IMR-90 (cell line): ENCODE results near the gene MAGED1. TPM values are rescaled to one million over a fixed set of nuclear protein-coding genes. Genes with fewer than 3 reads are reported as not detected.

Experiments
- ATAC-seq: fragments of 200-7000 bp; cut with Tn5 transposase; 2 replicates; pipeline ENCODE4 v1.9.1; 2020; ENCODE audit warnings: low read depth, mild to moderate bottlenecking, moderate library complexity
- BruUV-seq: library from RNA; stranded (reverse); fragments of 400-500 nt; replicated peaks from 2 replicates; lab custom pipeline; 2021; lab: Mats Ljungman, UMichigan
- CTCF ChIA-PET: fragments of 300-600 bp; formaldehyde crosslinking; extraction: SDS; loops from one replicate; lab custom pipeline; 2021; ENCODE audit warnings: antibody characterized with exemption; lab: Yijun Ruan, JAX
- POLR2A ChIA-PET: fragments of 300-600 bp; sonication (Branson Sonifier 250); formaldehyde crosslinking; loops from one replicate; lab custom pipeline; 2022; ENCODE audit warnings: antibody characterized with exemption; ENCODE audit not compliant: unreplicated experiment; lab: Charles Lee
- DNase-seq: peaks from one replicate; pipeline ENCODE4 v3.0.0; 2013
- H2AFZ ChIP-seq: replicated peaks from 2 replicates; pipeline ENCODE3; 2013; ENCODE audit warnings: low read length, mild to moderate bottlenecking; ENCODE audit not compliant: poor library complexity
- H2AK5ac ChIP-seq: 2 replicates; pipeline ENCODE4 v1.6.1; 2013; ENCODE audit warnings: low read depth, low read length, inconsistent platforms
- H2AK9ac ChIP-seq: replicated peaks from 2 replicates; pipeline ENCODE3; 2013; ENCODE audit warnings: mild to moderate bottlenecking, low read depth, low read length, moderate library complexity; ENCODE audit not compliant: poor library complexity
- H2BK120ac ChIP-seq: 2 replicates; pipeline ENCODE4 v1.6.1; 2013; ENCODE audit warnings: low read depth, low read length, inconsistent platforms
- H2BK15ac ChIP-seq: 3 replicates; pipeline ENCODE4 v1.6.1; 2013; ENCODE audit warnings: low read depth, low read length, inconsistent platforms
- H2BK20ac ChIP-seq: 2 replicates; pipeline ENCODE4 v1.6.1; 2013; ENCODE audit warnings: low read depth, mild to moderate bottlenecking, inconsistent platforms, low read length, moderate library complexity
- H2BK5ac ChIP-seq: 2 replicates; pipeline ENCODE4 v1.6.1; 2013; ENCODE audit warnings: mild to moderate bottlenecking, low read depth, low read length, inconsistent platforms; ENCODE audit not compliant: poor library complexity, severe bottlenecking
- H3K14ac ChIP-seq: replicated peaks from 2 replicates; pipeline ENCODE4 v1.6.1; 2013; ENCODE audit warnings: low read depth, low read length, inconsistent platforms
- H3K18ac ChIP-seq: 2 replicates; pipeline ENCODE4 v1.6.1; 2013; ENCODE audit warnings: low read depth, low read length, control low read depth
- H3K23ac ChIP-seq: 2 replicates; pipeline ENCODE4 v1.6.1; 2013; ENCODE audit warnings: low read depth, low read length, inconsistent platforms
- H3K27ac ChIP-seq: 2 replicates; pipeline ENCODE4 v1.5.1; 2013; ENCODE audit warnings: mild to moderate bottlenecking, control low read depth, low read length; ENCODE audit not compliant: insufficient read depth
- H3K27me3 ChIP-seq: 2 replicates; pipeline ENCODE4 v1.6.1; 2013; ENCODE audit warnings: low read length; ENCODE audit not compliant: control insufficient read depth, insufficient read depth
- H3K36me3 ChIP-seq: 2 replicates; pipeline ENCODE4 v1.6.1; 2013; ENCODE audit warnings: low read length, mixed read lengths; ENCODE audit not compliant: control insufficient read depth, insufficient read depth
- H3K4ac ChIP-seq: 2 replicates; pipeline ENCODE4 v1.6.1; 2013; ENCODE audit warnings: low read depth, low read length, inconsistent platforms
- H3K4me1 ChIP-seq: 2 replicates; pipeline ENCODE4 v1.6.1; 2013; ENCODE audit warnings: low read length, mixed read lengths; ENCODE audit not compliant: control insufficient read depth, insufficient read depth
- H3K4me2 ChIP-seq: 2 replicates; pipeline ENCODE4 v1.6.1; 2013; ENCODE audit warnings: low read depth, mild to moderate bottlenecking, control low read depth, low read length, moderate library complexity
- H3K4me3 ChIP-seq: 2 replicates; pipeline ENCODE4 v1.5.1; 2013; ENCODE audit warnings: low read depth, mild to moderate bottlenecking, control low read depth, low read length, moderate library complexity; ENCODE audit not compliant: insufficient read depth
- H3K56ac ChIP-seq: 2 replicates; pipeline ENCODE4 v1.6.1; 2013; ENCODE audit warnings: low read length, inconsistent platforms; ENCODE audit not compliant: insufficient read depth; ENCODE audit errors: extremely low read depth
- H3K79me1 ChIP-seq, 2 experiments: 2 replicates each; pipeline ENCODE4 v1.6.1; 2013; ENCODE audit warnings: low read length in 2 of 2, inconsistent platforms in 1 of 2, low read depth in 1 of 2
- H3K9ac ChIP-seq: 2 replicates; pipeline ENCODE4 v1.6.1; 2013; ENCODE audit warnings: low read depth, low read length, control low read depth
- H3K9me1 ChIP-seq: 2 replicates; pipeline ENCODE4 v1.6.1; 2013; ENCODE audit warnings: low read length, inconsistent platforms; ENCODE audit not compliant: insufficient read depth
- H3K9me3 ChIP-seq: 2 replicates; pipeline ENCODE4 v1.6.1; 2013; ENCODE audit warnings: low read length; ENCODE audit not compliant: control insufficient read depth, insufficient read depth
- H4K20me1 ChIP-seq: 2 replicates; pipeline ENCODE4 v1.6.1; 2013; ENCODE audit warnings: low read length, inconsistent platforms; ENCODE audit not compliant: insufficient read depth
- H4K5ac ChIP-seq: 2 replicates; pipeline ENCODE4 v1.6.1; 2013; ENCODE audit warnings: mild to moderate bottlenecking, low read depth, low read length, control low read depth
- H4K8ac ChIP-seq, 2 experiments: 2 replicates each; pipeline ENCODE4 v1.6.1; 2013; ENCODE audit warnings: low read depth in 2 of 2, low read length in 2 of 2, control low read depth in 1 of 2, inconsistent platforms in 1 of 2
- H4K91ac ChIP-seq: 2 replicates; pipeline ENCODE4 v1.6.1; 2013; ENCODE audit warnings: low read depth, low read length, inconsistent platforms; ENCODE audit not compliant: insufficient read depth
- FOS ChIP-seq: fragments of 150-350 bp; IDR thresholded peaks from 2 replicates; pipeline ENCODE4 v1.6.1; 2016; ENCODE audit warnings: low read depth, low read length
- MAFK ChIP-seq: IDR thresholded peaks from 2 replicates; pipeline ENCODE4 v1.6.1; 2012; ENCODE audit warnings: low read depth, low read length, improper control_type of control experiment
- MAZ ChIP-seq: IDR thresholded peaks from 2 replicates; pipeline ENCODE4 v1.6.1; 2012; ENCODE audit warnings: low read depth, mild to moderate bottlenecking, low read length, improper control_type of control experiment, moderate library complexity, borderline replicate concordance
- RAD21 ChIP-seq: IDR thresholded peaks from 2 replicates; pipeline ENCODE4 v1.6.1; 2012; ENCODE audit warnings: low read length, improper control_type of control experiment
- USF2 ChIP-seq: fragments of 150-350 bp; IDR thresholded peaks from 2 replicates; pipeline ENCODE4 v1.6.1; 2017; ENCODE audit warnings: mild to moderate bottlenecking, antibody characterized with exemption, low read length, low read depth
- WGBS, 2 experiments: methylation state at CpG; one replicate each; pipeline versions ENCODE4 v1.1.5 to v1.1.7; 2013; ENCODE audit warnings: missing lambda C conversion rate in 2 of 2; ENCODE audit not compliant: insufficient read length in 1 of 2; ENCODE audit errors: extremely low coverage in 2 of 2; 5-methylcytosine and 5-hydroxymethylcytosine counted together
- dilution Hi-C: fragments of 300-500 bp; cut with HindIII; formaldehyde crosslinking; loops from one replicate; pipeline ENCODE4 v1.14.3; 2018; ENCODE audit warnings: low sequenced_read_pairs; ENCODE audit not compliant: unreplicated experiment
- in situ Hi-C: fragments of 300-500 bp; cut with MboI; formaldehyde crosslinking; loops from 3 replicates; pipeline ENCODE4 v1.14.3; 2019; ENCODE audit warnings: low sequenced_read_pairs, inconsistent platforms, mixed read lengths
- intact Hi-C: fragments of 100-400 bp; cut with micrococcal nuclease; formaldehyde crosslinking; loops from 2 replicates; pipeline ENCODE4 v1.10.0; 2022
- polyA plus RNA-seq, 3 experiments: library from polyadenylated mRNA; depleted of rRNA; stranded (reverse); fragments of >200 nt; gene quantifications; 2 replicates each; pipeline ENCODE4 v1.2.3, GENCODE V29; 2012; ENCODE audit warnings: low replicate concordance in 1 of 3
- total RNA-seq: library from RNA; depleted of rRNA; stranded (reverse); fragments of >200 nt; gene quantifications from 2 replicates; pipeline ENCODE4 v1.2.3, GENCODE V29; 2012

Gene MAGED1
- total and polyA plus RNA-seq, 2 of the 4 experiments (the other 2 are of a cell fraction): 484 to 552 TPM

GRCh38 chrX:51870354-51870753, 23.1 kb upstream of the MAGED1 start:
- Histone ChIP-seq H3K4ac (no peak overlapping the region), H2AFZ (no peak overlapping the region), H3K9me1 (peaks cover 5% of the 10 kb centered on the region; the same call in 1 of the 2 replicates), H4K20me1 (no peaks in the 10 kb centered on the region), H3K9ac (no peak overlapping the region), H3K36me3 (no peaks in the 10 kb centered on the region), H2BK120ac (no peak overlapping the region), H3K4me2 (no peak overlapping the region), H3K18ac (no peak overlapping the region), H3K56ac (no peak overlapping the region), H3K23ac (no peak overlapping the region), H3K27me3 (no peaks in the 10 kb centered on the region), H2BK5ac (no peak overlapping the region), H2AK9ac (no peak overlapping the region), H3K14ac (no peak overlapping the region), H3K4me1 (peaks cover 2% of the 10 kb centered on the region; the same call in 1 of the 2 replicates), H4K5ac (no peak overlapping the region), H3K27ac (no peak overlapping the region), H4K91ac (no peak overlapping the region), H3K4me3 (no peak overlapping the region), H3K9me3 (no peaks in the 10 kb centered on the region), H2BK15ac (no peak overlapping the region), H4K8ac (no peak overlapping the region), H2BK20ac (no peak overlapping the region), H3K79me1 (peaks cover 0 to 17% of the 10 kb centered on the region in 2 experiments; a peak in 2 of 4 replicates), H2AK5ac (no peak overlapping the region)
- DNase-seq (no peak), ATAC-seq (no peak)
- no TSS peak for BruUV-seq
- POLR2A ChIA-PET: no interaction called here
- dilution Hi-C loops: no loop called here
- TF ChIP-seq MAFK (no peak), RAD21 (no peak), USF2 (no peak), MAZ (no peak), FOS (no peak)
- WGBS, 2 experiments: no CpG with 5 or more reads among the region's 2 CpGs
- in situ Hi-C loops: no loop called here
- CTCF ChIA-PET: no interaction called here
- intact Hi-C loops: no loop called here
